Astrocyte (in vitro differentiated cells and primary cell): ENCODE data around the gene SLC10A1. TPM values are rescaled to one million over a fixed set of nuclear protein-coding genes. Genes with fewer than 3 reads are reported as not detected.

Experiments used
- DNase-seq: peaks from one replicate; pipeline ENCODE4 v3.0.0-alpha.2; 2010; ENCODE audit warnings: low read depth
- FAIRE-seq: peaks from 2 replicates; lab custom pipeline; 2011; peaks lifted over from hg19 to GRCh38; lab: Jason Lieb, UNC
- H2AFZ ChIP-seq: 2 replicates; pipeline ENCODE4 v1.6.0; 2012; ENCODE audit warnings: low read depth, low read length, inconsistent platforms
- H3K27ac ChIP-seq: 2 replicates; pipeline ENCODE4 v1.5.1; 2011; ENCODE audit warnings: low read depth, low read length, inconsistent platforms
- H3K27me3 ChIP-seq: 2 replicates; pipeline ENCODE4 v1.6.0; 2011; ENCODE audit warnings: low read length, inconsistent platforms; ENCODE audit not compliant: insufficient read depth
- H3K36me3 ChIP-seq: 2 replicates; pipeline ENCODE4 v1.5.1; 2011; ENCODE audit warnings: low read length, inconsistent platforms; ENCODE audit not compliant: insufficient read depth
- H3K4me1 ChIP-seq: 2 replicates; pipeline ENCODE4 v1.5.1; 2011; ENCODE audit warnings: low read length, inconsistent platforms; ENCODE audit not compliant: insufficient read depth
- H3K4me2 ChIP-seq: 2 replicates; pipeline ENCODE4 v1.6.0; 2012; ENCODE audit warnings: low read length, inconsistent platforms
- H3K4me3 ChIP-seq: 2 replicates; pipeline ENCODE4 v1.5.1; 2011; ENCODE audit warnings: low read depth, mild to moderate bottlenecking, low read length, inconsistent platforms; ENCODE audit not compliant: insufficient read depth
- H3K79me2 ChIP-seq: 2 replicates; pipeline ENCODE4 v1.6.0; 2012; ENCODE audit warnings: mild to moderate bottlenecking, low read length, inconsistent platforms; ENCODE audit not compliant: insufficient read depth
- H3K9ac ChIP-seq: 2 replicates; pipeline ENCODE4 v1.6.0; 2012; ENCODE audit warnings: mild to moderate bottlenecking, low read length, inconsistent platforms
- H3K9me3 ChIP-seq: 2 replicates; pipeline ENCODE4 v1.5.1; 2012; ENCODE audit warnings: low read depth, mild to moderate bottlenecking, low read length, inconsistent platforms; ENCODE audit not compliant: insufficient read depth
- H4K20me1 ChIP-seq: 2 replicates; pipeline ENCODE4 v1.6.0; 2012; ENCODE audit warnings: low read length, inconsistent platforms; ENCODE audit not compliant: insufficient read depth
- H3K27ac Mint-ChIP-seq: one replicate; pipeline ENCODE4 v1.8.0; 2021; ENCODE audit warnings: mild to moderate bottlenecking, mixed read lengths; ENCODE audit not compliant: unreplicated experiment
- H3K27me3 Mint-ChIP-seq: one replicate; pipeline ENCODE4 v1.8.0; 2021; ENCODE audit warnings: low read depth, mixed read lengths; ENCODE audit not compliant: unreplicated experiment
- H3K36me3 Mint-ChIP-seq: one replicate; pipeline ENCODE4 v1.8.0; 2021; ENCODE audit warnings: low read depth, mixed read lengths; ENCODE audit not compliant: unreplicated experiment
- H3K4me1 Mint-ChIP-seq: one replicate; pipeline ENCODE4 v1.8.0; 2021; ENCODE audit warnings: low read depth, mixed read lengths; ENCODE audit not compliant: unreplicated experiment
- H3K4me3 Mint-ChIP-seq: one replicate; pipeline ENCODE4 v1.8.0; 2021; ENCODE audit warnings: mild to moderate bottlenecking, moderate library complexity, mixed read lengths; ENCODE audit not compliant: unreplicated experiment
- H3K9me3 Mint-ChIP-seq: one replicate; pipeline ENCODE4 v1.8.0; 2021; ENCODE audit warnings: mild to moderate bottlenecking, mixed read lengths; ENCODE audit not compliant: unreplicated experiment
- EZH2 ChIP-seq: IDR thresholded peaks from 2 replicates; pipeline ENCODE4 v1.6.1; 2012; ENCODE audit warnings: mild to moderate bottlenecking, low read length, inconsistent platforms; ENCODE audit not compliant: insufficient read depth
- total RNA-seq: library from RNA; stranded (reverse); gene quantifications from 2 replicates; pipeline ENCODE4 v1.2.1, GENCODE V29; 2021
- TF ChIP-seq, protein P1 (sequence below): IDR thresholded peaks from 2 replicates; pipeline ENCODE4 v1.5.1; 2011; ENCODE audit warnings: low read depth, mild to moderate bottlenecking, inconsistent platforms, low read length, moderate library complexity; ENCODE audit not compliant: insufficient read depth

SLC10A1 gene
- total RNA-seq, 1 donor from 2014 or later: not detected

DNA sequence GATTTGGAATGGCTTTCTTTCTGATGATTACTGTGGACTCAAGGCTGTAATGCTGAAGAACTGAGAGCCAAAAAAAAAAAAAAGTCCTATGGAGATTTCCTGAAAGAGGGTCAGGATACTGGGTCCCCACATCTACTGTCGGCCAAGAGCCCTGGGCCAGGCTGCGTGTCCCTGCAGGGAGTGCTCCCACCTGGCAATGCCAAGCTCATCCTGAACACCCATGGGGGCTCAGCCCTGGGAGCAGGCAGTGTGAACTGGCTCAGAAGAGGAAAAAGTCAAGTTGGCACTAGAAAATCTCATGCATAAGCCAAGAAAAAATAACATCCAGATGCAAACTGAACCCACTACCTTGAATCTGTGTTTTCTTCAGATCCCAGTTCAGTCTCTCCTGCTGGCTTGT, 47.1 kb upstream of the SLC10A1 start:
- Mint-ChIP-seq H3K36me3 (no peaks in the 10 kb centered on the region), H3K27ac (no peak overlapping the region), H3K4me3 (no peak overlapping the region), H3K9me3 (no peaks in the 10 kb centered on the region), H3K4me1 (no peaks in the 10 kb centered on the region), H3K27me3 (peaks cover 12% of the 10 kb centered on the region)
- Histone ChIP-seq H3K27ac (no peak overlapping the region), H3K9ac (no peak overlapping the region), H3K79me2 (no peaks in the 10 kb centered on the region), H3K27me3 (peaks cover 3% of the 10 kb centered on the region), H3K4me1 (no peaks in the 10 kb centered on the region), H3K36me3 (no peaks in the 10 kb centered on the region), H3K4me3 (no peak overlapping the region), H4K20me1 (no peaks in the 10 kb centered on the region), H3K9me3 (no peaks in the 10 kb centered on the region), H3K4me2 (no peak overlapping the region), H2AFZ (no peak overlapping the region)
- DNase-seq: no peak
- no peak for FAIRE-seq
- TF ChIP-seq EZH2: no peak

DNA sequence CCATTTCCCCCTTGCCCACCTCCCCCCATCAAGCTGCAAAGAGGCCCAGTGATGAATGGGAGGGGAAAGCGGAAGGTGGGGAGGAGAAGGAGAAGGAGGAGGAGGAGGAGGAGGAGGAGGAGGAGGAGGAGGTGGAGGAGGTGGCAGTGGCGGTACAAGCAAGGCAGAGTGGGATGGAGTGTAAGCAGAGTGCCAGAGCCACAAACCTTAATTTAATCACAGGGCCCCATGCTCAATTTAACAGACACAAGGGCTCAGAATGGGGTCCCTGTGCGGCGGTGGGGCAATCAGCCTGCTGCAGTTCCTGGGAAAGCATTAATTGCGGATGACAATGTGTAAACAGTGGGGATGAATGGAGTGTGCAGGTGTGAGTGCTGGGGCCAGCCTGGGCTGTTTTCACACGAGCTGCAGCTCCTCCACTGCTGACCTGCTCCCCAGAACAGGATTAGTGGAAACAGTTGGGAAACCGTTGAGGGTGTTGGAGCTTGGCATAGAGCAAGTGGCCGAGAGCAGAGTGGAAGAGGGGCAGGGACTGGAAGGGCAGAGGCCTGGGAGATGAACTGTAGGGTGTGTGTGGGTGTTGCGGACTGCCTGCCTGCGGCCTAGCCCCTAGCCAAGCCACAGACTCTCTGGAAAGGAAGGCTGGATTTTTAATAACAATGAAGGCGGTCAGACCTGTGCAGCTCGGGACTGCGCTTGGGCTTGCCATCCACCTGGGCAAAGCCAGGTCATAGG, 45.8 kb upstream of the SLC10A1 start:
- no peaks in the 10 kb centered on the region for H3K36me3 Mint-ChIP-seq
- H3K9me3 ChIP-seq: no peaks in the 10 kb centered on the region
- H3K9me3 Mint-ChIP-seq: no peaks in the 10 kb centered on the region
- H3K79me2 ChIP-seq: no peaks in the 10 kb centered on the region
- no peak overlapping the region for H3K27ac Mint-ChIP-seq
- no peak overlapping the region for H2AFZ ChIP-seq
- peaks cover 3% of the 10 kb centered on the region for H3K27me3 ChIP-seq
- no peaks in the 10 kb centered on the region for H3K4me1 ChIP-seq
- no peak for TF ChIP-seq EZH2
- TF ChIP-seq, protein P1, sequence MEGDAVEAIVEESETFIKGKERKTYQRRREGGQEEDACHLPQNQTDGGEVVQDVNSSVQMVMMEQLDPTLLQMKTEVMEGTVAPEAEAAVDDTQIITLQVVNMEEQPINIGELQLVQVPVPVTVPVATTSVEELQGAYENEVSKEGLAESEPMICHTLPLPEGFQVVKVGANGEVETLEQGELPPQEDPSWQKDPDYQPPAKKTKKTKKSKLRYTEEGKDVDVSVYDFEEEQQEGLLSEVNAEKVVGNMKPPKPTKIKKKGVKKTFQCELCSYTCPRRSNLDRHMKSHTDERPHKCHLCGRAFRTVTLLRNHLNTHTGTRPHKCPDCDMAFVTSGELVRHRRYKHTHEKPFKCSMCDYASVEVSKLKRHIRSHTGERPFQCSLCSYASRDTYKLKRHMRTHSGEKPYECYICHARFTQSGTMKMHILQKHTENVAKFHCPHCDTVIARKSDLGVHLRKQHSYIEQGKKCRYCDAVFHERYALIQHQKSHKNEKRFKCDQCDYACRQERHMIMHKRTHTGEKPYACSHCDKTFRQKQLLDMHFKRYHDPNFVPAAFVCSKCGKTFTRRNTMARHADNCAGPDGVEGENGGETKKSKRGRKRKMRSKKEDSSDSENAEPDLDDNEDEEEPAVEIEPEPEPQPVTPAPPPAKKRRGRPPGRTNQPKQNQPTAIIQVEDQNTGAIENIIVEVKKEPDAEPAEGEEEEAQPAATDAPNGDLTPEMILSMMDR: no peak
- no peak overlapping the region for H3K27ac ChIP-seq
- H3K4me1 Mint-ChIP-seq: no peaks in the 10 kb centered on the region
- H3K36me3 ChIP-seq: no peaks in the 10 kb centered on the region
- H3K4me3 Mint-ChIP-seq: no peak overlapping the region
- DNase-seq (no peak), FAIRE-seq (no peak)
- no peak overlapping the region for H3K9ac ChIP-seq
- H3K27me3 Mint-ChIP-seq: peaks cover 7% of the 10 kb centered on the region
- no peak overlapping the region for H3K4me2 ChIP-seq
- no peaks in the 10 kb centered on the region for H4K20me1 ChIP-seq
- H3K4me3 ChIP-seq: no peak overlapping the region

DNA sequence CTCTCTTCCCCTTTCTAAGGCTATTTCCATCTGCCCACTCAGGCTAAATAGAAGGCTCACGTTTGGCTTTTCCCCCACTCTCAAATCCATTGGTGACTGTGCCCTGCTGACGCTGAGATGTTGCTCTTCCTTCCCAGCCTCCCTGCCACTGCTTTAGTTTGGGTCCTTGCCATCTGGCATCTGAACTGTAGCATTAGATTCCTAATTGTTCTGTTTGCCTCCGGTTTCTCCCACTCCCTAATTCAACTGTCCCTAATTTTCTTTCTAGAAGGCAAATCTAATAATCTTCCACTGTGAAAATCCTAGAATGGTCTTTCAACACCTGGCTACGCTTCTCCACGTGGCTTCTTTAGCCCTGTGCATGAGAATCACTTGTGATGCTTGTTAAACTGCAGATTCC, 44.6 kb upstream of the SLC10A1 start:
- Histone ChIP-seq H2AFZ (no peak overlapping the region), H3K79me2 (no peaks in the 10 kb centered on the region), H3K4me3 (no peak overlapping the region), H3K27me3 (peaks cover 3% of the 10 kb centered on the region), H3K27ac (no peak overlapping the region), H3K4me2 (no peak overlapping the region), H3K36me3 (no peaks in the 10 kb centered on the region), H3K9ac (no peak overlapping the region), H3K9me3 (no peaks in the 10 kb centered on the region), H3K4me1 (no peaks in the 10 kb centered on the region), H4K20me1 (no peaks in the 10 kb centered on the region)
- Mint-ChIP-seq H3K9me3 (no peaks in the 10 kb centered on the region), H3K4me1 (no peaks in the 10 kb centered on the region), H3K27me3 (peaks cover 7% of the 10 kb centered on the region), H3K36me3 (no peaks in the 10 kb centered on the region), H3K27ac (no peak overlapping the region), H3K4me3 (no peak overlapping the region)
- FAIRE-seq (no peak), DNase-seq (no peak)
- no peak for TF ChIP-seq EZH2
- TF ChIP-seq, protein P1: no peak
